Measurements from ENCODE around the gene ACP2. TPM values are rescaled to one million over a fixed set of nuclear protein-coding genes. Genes with fewer than 3 reads are reported as not detected.
"Not testable (repeated sequence)": the region's sequence is repeated elsewhere in the genome, so short reads cannot be mapped to it uniquely, and the experiment has no call there.

ACP2 gene
- total RNA-seq, 1 donor from 2014 or later, result 72.9 TPM

DNA sequence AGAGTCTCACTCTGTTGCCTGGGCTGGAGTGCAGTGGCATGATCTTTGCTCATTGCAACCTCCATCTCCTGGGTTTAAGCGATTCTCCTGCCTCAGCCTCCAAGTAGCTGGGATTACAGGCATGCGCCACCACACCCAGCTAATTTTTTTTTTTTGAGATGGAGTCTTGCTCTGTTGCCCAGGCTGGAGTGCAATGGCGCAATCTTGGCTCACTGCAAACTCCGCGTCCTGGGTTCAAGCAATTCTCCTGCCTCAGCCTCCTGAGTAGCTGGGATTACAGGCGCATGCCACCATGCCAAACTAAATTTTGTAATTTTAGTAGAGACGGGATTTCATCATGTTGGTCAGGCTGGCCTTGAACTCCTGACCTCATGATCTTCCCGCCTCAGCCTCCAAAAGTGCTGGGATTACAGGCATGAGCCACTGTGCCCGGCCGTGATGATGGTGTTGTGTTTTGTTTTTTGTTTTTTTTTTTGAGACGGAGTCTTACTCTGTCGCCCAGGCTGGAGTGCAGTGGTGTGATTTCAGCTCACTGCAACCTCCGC lies 40.5 kb downstream of the ACP2 start:
- ATAC-seq, result peak; percentile 12
- DNase-seq (ENCODE audit: low spot score), result not testable (repeated sequence)

DNA sequence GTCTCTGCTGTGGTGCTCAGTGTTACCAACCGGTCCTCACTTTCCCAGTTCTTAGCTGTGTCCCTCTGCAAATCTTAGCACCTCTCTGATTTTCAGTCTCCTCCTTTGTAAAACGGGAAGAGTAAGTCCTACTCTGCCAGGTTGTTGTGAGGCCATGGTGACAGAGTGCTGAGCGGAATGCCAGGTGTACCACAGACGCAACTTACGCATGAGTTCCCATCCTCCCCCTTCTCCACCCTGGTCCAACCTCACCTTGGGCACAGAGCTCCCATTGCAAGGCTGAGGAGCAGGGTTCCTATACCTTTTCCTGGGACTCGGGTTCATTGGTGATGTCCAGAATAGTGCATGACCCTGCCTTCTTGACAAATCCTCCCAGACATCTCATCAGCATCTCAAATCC lies 41.2 kb downstream of the ACP2 start:
- no peak for ATAC-seq
- no peak for DNase-seq (ENCODE audit: low spot score)

DNA sequence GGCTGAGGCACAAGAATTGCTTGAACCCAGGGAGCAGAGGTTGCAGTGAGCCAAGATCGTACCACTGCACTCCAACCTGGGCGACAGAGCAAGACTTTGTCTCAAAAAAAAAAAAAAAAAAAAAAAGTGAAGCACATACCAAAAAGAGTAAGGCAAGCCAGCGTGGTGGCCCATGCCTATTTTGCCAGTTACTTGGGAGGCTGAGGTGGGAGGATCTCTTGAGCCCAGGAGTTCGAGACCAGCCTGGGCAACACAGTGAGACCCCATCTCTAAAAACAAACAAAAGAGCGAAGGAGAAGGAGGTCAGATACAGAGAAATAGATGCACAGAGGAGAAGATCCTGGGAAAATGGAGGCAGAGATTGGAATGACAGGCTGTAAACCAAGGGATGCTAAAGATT lies 42.0 kb downstream of the ACP2 start:
- not testable (repeated sequence) for ATAC-seq; DNase-seq (ENCODE audit: low spot score)

DNA sequence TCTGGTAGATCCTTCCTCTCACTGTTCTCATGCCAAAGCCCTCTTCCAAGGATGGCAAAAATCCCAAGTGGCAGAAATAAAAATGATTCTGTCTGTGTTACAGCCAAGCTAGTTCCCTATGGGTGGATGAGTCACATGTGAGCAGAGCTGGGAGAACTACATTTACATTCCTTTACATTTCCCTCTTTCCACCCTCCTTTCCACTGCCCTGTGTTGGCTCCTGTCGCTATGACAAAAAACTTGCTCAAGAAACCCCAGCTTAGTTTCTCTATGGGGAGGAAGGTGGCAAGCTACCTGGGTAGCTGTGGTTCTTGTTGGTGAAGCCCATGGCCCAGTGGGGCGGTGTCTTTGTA lies 44.0 kb downstream of the ACP2 start:
- DNase-seq (ENCODE audit: low spot score) (no peak), ATAC-seq (no peak)

DNA sequence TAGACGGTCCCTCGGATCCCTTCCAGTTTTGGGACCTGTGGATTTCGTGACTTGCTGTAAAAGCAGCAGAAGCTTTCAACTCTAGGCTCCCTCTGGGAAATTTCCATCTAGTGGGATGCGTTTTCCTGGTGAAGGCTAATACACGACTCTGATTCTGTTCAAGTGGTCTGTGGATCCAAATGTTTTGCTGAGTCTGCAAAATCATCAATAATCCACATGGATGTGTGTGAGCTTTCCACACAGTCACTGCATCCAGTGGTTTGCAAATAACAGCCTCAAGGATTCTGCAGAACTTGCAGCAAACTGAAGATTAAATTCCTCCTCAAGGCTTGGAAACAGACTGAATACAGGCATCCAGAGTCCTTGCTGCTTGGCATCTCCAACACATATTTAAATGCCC lies 46.0 kb downstream of the ACP2 start:
- DNase-seq (ENCODE audit: low spot score) (no peak), ATAC-seq (no peak)

DNA sequence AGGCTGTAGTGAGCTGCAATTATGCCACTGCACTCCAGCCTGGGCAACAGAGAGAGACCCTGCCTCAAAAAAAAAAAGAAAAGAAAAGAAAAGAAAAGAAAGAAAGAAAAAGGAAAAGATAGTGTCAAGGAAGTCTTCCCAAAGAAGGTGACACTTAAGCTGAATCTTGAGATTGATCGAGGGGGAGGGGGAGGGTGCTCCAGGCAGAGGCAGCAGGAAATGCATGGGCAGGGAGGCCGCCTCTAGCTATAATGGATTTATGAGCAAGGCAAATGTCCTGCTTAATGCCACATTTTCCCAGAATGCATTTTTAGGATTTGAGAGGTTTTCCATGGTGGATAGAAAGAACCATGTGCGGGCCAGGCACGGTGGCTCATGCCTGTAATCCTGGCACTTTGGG lies 47.6 kb downstream of the ACP2 start:
- DNase-seq (ENCODE audit: low spot score), result no peak
- no peak for ATAC-seq

DNA sequence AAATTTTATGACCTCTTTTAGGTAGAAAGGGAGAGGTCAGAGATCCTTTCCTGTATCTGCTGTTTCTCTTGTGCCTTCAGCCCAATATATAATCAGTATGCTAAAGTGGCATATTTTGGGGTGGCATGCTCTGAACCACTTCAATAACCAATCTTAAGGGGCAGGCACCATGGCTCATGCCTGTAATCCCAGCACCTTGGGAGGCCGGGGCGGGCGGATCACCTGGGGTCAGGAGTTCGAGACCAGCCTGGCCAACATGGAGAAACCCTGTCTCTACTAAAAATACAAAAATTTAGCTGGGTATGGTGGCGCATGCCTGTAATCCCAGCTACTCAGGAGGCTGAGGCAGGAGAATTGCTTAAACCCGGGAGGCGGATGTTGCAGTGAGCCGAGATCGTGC lies 50.5 kb downstream of the ACP2 start:
- not testable (repeated sequence) for DNase-seq (ENCODE audit: low spot score); ATAC-seq

DNA sequence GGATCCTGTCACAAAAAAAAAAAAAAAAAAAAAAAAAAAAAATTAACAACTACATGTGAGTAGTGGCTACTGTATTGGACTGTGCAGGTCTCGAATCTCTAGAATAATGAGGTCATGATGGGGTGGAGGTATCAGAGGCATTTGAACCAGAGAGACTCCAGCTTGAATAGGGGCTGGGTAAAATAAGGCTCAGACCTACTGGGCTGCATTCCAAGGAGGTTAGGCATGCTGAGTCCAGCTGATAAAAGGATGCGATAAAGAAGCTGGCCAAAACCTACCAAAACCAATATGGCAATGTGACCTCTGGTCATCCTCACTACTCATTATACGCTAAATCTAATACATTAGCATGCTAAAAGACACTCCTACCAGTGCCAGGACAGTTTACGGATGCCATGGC lies 56.5 kb downstream of the ACP2 start:
- DNase-seq (ENCODE audit: low spot score) (peak; percentile 43), ATAC-seq (no peak)

GRCh38 chr11:47191137-47191536 lies 57.5 kb downstream of the ACP2 start:
- DNase-seq (ENCODE audit: low spot score); ATAC-seq: not testable (repeated sequence)

Other genes starting within 250 kb of the ACP2 start
- gene ARFGAP2, start 71.9 kb downstream of the ACP2 start, total RNA-seq, result 77.6 TPM
- gene PACSIN3, start 62.4 kb downstream of the ACP2 start, total RNA-seq, result 32.8 TPM
- 15.4 TPM for gene DDB2, start 33.8 kb downstream of the ACP2 start, total RNA-seq
- 94.0 TPM for gene NR1H3, start 9.2 kb upstream of the ACP2 start, total RNA-seq
- 24.4 TPM for gene MADD, start 21.3 kb upstream of the ACP2 start, total RNA-seq
- 0.08 TPM for gene MYBPC3, start 103.9 kb upstream of the ACP2 start, total RNA-seq
- gene SPI1, start 129.7 kb upstream of the ACP2 start, total RNA-seq, result 10.9 TPM
- 15.8 TPM for gene SLC39A13, start 159.8 kb upstream of the ACP2 start, total RNA-seq
- 64.6 TPM for gene PSMC3, start 177.6 kb upstream of the ACP2 start, total RNA-seq
- gene RAPSN, start 200.3 kb upstream of the ACP2 start, total RNA-seq, result 0.68 TPM

All from left lobe of liver (tissue), 2 donors.